ENCODE data around the gene PRRC2B.

The PRRC2B gene

DNA sequence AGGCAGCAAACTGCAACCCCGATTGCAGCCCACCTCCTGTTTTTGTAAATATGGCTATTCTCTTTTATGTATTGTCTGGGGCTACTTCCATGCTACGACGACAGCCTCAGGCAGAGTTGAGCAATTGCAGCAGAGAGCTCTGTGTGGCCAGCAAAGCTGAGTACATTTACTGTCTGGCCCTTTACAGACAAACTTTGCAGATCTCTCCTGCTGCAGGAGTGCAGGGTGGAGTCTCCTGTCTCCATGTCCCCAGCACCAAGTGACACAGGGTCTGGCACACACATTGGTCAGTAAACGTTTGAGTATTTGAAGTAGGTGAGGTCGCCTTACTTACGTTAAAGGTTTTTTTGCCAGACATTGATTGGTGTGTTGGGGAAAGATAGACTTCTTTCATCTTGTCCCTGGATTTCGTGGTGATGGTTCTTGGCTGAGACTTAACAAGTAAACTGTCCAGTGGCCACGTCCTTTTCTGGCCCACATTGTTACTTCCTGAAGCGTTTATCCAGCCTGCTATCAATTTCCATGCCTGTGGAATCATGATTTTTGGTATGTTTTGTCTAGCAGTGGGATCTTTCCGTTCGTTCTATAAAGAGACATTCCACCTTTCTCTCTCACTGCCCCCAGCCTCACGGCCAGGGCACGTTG is 27.2 kb downstream of the PRRC2B start:
- no peak overlapping the region for H4K12ac ChIP-seq (ENCODE audit: low read depth, low read length)
- no peaks in the 10 kb centered on the region for H3K79me1 ChIP-seq (ENCODE audit: low read length)
- H2BK120ac ChIP-seq (ENCODE audit: insufficient read depth, low read length, poor library complexity) = no peak overlapping the region
- no peak overlapping the region for H4K91ac ChIP-seq (ENCODE audit: low read depth, low read length)
- no peaks in the 10 kb centered on the region for H3K27me3 ChIP-seq (ENCODE audit: insufficient read depth, low read length)
- H4K8ac ChIP-seq (ENCODE audit: low read depth, low read length) = no peak overlapping the region
- peak overlapping the region; percentile 14 for H3K27ac ChIP-seq (ENCODE audit: low read depth, low read length)
- no peaks in the 10 kb centered on the region for H3K9me3 ChIP-seq (ENCODE audit: insufficient read depth, low read depth, low read length)
- H2BK5ac ChIP-seq (ENCODE audit: low read depth, low read length, poor library complexity) = no peak overlapping the region
- DNase-seq = peak; percentile 59 to 75
- H3K79me2 ChIP-seq (ENCODE audit: control insufficient read depth, insufficient read depth, low read length, poor library complexity) = peaks cover 61% of the 10 kb centered on the region
- H3K23ac ChIP-seq (ENCODE audit: low read length) = no peak overlapping the region
- peak overlapping the region; percentile 37 for H3K18ac ChIP-seq (ENCODE audit: low read length)
- WGBS (ENCODE audit: extremely low coverage, insufficient coverage, insufficient read length) = no CpG with 5 or more reads among the region's 13 CpGs
- H3K36me3 ChIP-seq (ENCODE audit: control insufficient read depth in 1 of 2, insufficient read depth in 2 of 2, low read length in 2 of 2) = peaks cover 14 to 18% of the 10 kb centered on the region in 2 experiments
- H3K9ac ChIP-seq (ENCODE audit: low read length) = no peak overlapping the region
- no peak overlapping the region for H3K4me3 ChIP-seq (ENCODE audit: low read depth, low read length)
- peak overlapping the region; percentile 98 for H3K4ac ChIP-seq (ENCODE audit: low read depth, low read length)
- no peak overlapping the region for H2AK5ac ChIP-seq (ENCODE audit: low read length)
- peak overlapping the region; percentile 25 for H3K4me2 ChIP-seq (ENCODE audit: low read length)
- H2BK12ac ChIP-seq (ENCODE audit: low read length) = no peak overlapping the region
- H2AFZ ChIP-seq (ENCODE audit: insufficient read depth, low read length, poor library complexity) = no peak overlapping the region
- H3K4me1 ChIP-seq (ENCODE audit: control insufficient read depth in 1 of 2, insufficient read depth in 2 of 2, low read length in 2 of 2) = peaks cover 49 to 53% of the 10 kb centered on the region in 2 experiments
- no peak overlapping the region for H3K14ac ChIP-seq (ENCODE audit: low read length)

DNA sequence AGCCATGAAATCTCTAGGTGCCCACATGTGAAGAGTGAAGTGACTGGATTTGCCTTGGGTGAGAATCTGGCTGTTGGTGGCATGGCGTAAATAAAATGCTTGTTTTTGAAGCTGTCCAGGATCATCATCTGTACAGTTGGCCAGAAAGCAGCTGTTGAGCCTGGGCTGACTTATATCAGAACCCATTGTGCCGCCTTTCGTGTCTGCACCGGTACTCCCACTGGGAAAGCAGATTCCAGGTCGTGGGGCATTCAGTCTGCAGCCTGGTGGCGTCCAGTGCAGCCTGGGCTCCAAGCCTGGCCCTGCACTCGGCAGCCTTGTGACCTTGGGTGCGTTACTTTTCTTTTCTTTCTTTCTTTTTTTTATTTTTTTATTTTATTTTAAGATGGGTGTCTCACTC is 27.8 kb downstream of the PRRC2B start:
- WGBS (ENCODE audit: extremely low coverage, insufficient coverage, insufficient read length) = no CpG with 5 or more reads among the region's 8 CpGs
- Histone ChIP-seq H3K27me3 (ENCODE audit: insufficient read depth, low read length) (no peaks in the 10 kb centered on the region), H3K9ac (ENCODE audit: low read length) (no peak overlapping the region), H2BK12ac (ENCODE audit: low read length) (no peak overlapping the region), H2AK5ac (ENCODE audit: low read length) (no peak overlapping the region), H4K12ac (ENCODE audit: low read depth, low read length) (no peak overlapping the region), H3K9me3 (ENCODE audit: insufficient read depth, low read depth, low read length) (no peaks in the 10 kb centered on the region), H2BK5ac (ENCODE audit: low read depth, low read length, poor library complexity) (no peak overlapping the region), H4K91ac (ENCODE audit: low read depth, low read length) (no peak overlapping the region), H3K4me2 (ENCODE audit: low read length) (no peak overlapping the region), H3K4me3 (ENCODE audit: low read depth, low read length) (no peak overlapping the region), H3K18ac (ENCODE audit: low read length) (peak overlapping the region; percentile 37), H3K27ac (ENCODE audit: low read depth, low read length) (peak overlapping the region; percentile 14), H3K36me3 (ENCODE audit: control insufficient read depth in 1 of 2, insufficient read depth in 2 of 2, low read length in 2 of 2) (peaks cover 14 to 21% of the 10 kb centered on the region in 2 experiments), H2BK120ac (ENCODE audit: insufficient read depth, low read length, poor library complexity) (no peak overlapping the region), H3K4ac (ENCODE audit: low read depth, low read length) (peak overlapping the region; percentile 98), H3K79me2 (ENCODE audit: control insufficient read depth, insufficient read depth, low read length, poor library complexity) (peaks cover 65% of the 10 kb centered on the region), H3K14ac (ENCODE audit: low read length) (no peak overlapping the region), H4K8ac (ENCODE audit: low read depth, low read length) (no peak overlapping the region), H3K23ac (ENCODE audit: low read length) (no peak overlapping the region), H3K4me1 (ENCODE audit: control insufficient read depth in 1 of 2, insufficient read depth in 2 of 2, low read length in 2 of 2) (peaks cover 49 to 53% of the 10 kb centered on the region in 2 experiments), H2AFZ (ENCODE audit: insufficient read depth, low read length, poor library complexity) (no peak overlapping the region), H3K79me1 (ENCODE audit: low read length) (no peaks in the 10 kb centered on the region)
- DNase-seq = no peak

DNA sequence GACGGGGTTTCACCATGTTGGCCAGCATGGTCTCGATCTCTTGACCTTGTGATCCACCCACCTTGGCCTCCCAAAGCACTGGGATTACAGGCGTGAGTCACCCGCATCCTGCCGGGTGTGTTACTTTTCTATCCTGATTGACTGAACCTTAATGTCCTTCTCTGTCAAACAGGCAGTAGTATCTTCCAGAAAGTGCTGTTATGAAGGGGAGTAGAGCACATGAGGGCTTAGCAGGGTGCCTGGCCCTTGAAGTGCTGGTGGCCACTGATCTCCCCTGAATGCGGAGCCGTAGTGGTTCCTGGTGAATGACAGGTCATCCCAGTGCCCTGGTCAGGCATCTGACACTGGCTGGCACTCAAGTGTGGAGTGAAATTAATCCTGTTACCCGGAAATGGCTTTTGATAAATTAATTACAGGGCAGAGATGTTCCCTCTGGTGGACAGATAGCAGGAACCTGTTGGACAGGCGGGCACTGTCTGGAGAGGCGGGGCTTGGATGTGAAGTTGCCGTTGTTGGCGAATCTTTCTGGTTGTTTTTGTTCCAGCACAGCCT is 28.4 kb downstream of the PRRC2B start:
- peaks cover 44 to 48% of the 10 kb centered on the region in 2 experiments for H3K4me1 ChIP-seq (ENCODE audit: control insufficient read depth in 1 of 2, insufficient read depth in 2 of 2, low read length in 2 of 2)
- no peak overlapping the region for H3K9ac ChIP-seq (ENCODE audit: low read length)
- no peak overlapping the region for H2AFZ ChIP-seq (ENCODE audit: insufficient read depth, low read length, poor library complexity)
- H3K4me3 ChIP-seq (ENCODE audit: low read depth, low read length) = no peak overlapping the region
- no peak overlapping the region for H2BK12ac ChIP-seq (ENCODE audit: low read length)
- H3K79me2 ChIP-seq (ENCODE audit: control insufficient read depth, insufficient read depth, low read length, poor library complexity) = peaks cover 67% of the 10 kb centered on the region
- peak overlapping the region; percentile 41 for H3K4ac ChIP-seq (ENCODE audit: low read depth, low read length)
- H2AK5ac ChIP-seq (ENCODE audit: low read length) = no peak overlapping the region
- no peak overlapping the region for H4K8ac ChIP-seq (ENCODE audit: low read depth, low read length)
- no peak overlapping the region for H4K12ac ChIP-seq (ENCODE audit: low read depth, low read length)
- H3K4me2 ChIP-seq (ENCODE audit: low read length) = no peak overlapping the region
- peak; percentile 47 to 55 for DNase-seq
- H2BK5ac ChIP-seq (ENCODE audit: low read depth, low read length, poor library complexity) = no peak overlapping the region
- H3K14ac ChIP-seq (ENCODE audit: low read length) = no peak overlapping the region
- no CpG with 5 or more reads among the region's 12 CpGs for WGBS (ENCODE audit: extremely low coverage, insufficient coverage, insufficient read length)
- H2BK120ac ChIP-seq (ENCODE audit: insufficient read depth, low read length, poor library complexity) = no peak overlapping the region
- no peaks in the 10 kb centered on the region for H3K9me3 ChIP-seq (ENCODE audit: insufficient read depth, low read depth, low read length)
- H4K91ac ChIP-seq (ENCODE audit: low read depth, low read length) = no peak overlapping the region
- no peaks in the 10 kb centered on the region for H3K79me1 ChIP-seq (ENCODE audit: low read length)
- no peak overlapping the region for H3K23ac ChIP-seq (ENCODE audit: low read length)
- peak overlapping the region; percentile 53 for H3K27ac ChIP-seq (ENCODE audit: low read depth, low read length)
- peaks cover 16 to 26% of the 10 kb centered on the region in 2 experiments for H3K36me3 ChIP-seq (ENCODE audit: control insufficient read depth in 1 of 2, insufficient read depth in 2 of 2, low read length in 2 of 2)
- H3K18ac ChIP-seq (ENCODE audit: low read length) = no peak overlapping the region
- H3K27me3 ChIP-seq (ENCODE audit: insufficient read depth, low read length) = no peaks in the 10 kb centered on the region

DNA sequence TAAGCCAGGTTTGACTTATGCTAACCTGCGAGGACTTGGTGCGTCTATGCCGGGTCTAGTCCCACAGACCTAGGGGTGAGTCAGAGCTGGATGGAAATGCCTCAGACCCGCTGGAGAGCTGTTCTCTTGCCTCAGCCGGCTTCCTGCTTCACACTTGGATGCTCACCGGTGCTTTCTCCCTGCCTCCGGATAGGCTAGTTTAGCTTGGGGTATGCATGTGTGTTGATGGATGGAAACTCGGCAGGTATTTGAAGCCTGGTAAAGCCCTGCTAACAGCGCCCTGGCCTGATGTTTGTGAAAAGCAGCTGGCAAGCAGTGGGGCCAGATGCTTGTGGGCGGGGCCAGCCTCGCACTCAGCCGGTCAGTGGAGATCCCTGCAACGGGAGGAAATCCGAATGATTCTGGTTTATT is 29.3 kb downstream of the PRRC2B start:
- no peak overlapping the region for H3K18ac ChIP-seq (ENCODE audit: low read length)
- H3K4me2 ChIP-seq (ENCODE audit: low read length) = peak overlapping the region; percentile 29
- no peaks in the 10 kb centered on the region for H3K79me1 ChIP-seq (ENCODE audit: low read length)
- H3K4me3 ChIP-seq (ENCODE audit: low read depth, low read length) = no peak overlapping the region
- peaks cover 35 to 40% of the 10 kb centered on the region in 2 experiments for H3K4me1 ChIP-seq (ENCODE audit: control insufficient read depth in 1 of 2, insufficient read depth in 2 of 2, low read length in 2 of 2)
- peak overlapping the region; percentile 76 for H3K4ac ChIP-seq (ENCODE audit: low read depth, low read length)
- H2AK5ac ChIP-seq (ENCODE audit: low read length) = no peak overlapping the region
- peaks cover 61% of the 10 kb centered on the region for H3K79me2 ChIP-seq (ENCODE audit: control insufficient read depth, insufficient read depth, low read length, poor library complexity)
- no peak overlapping the region for H3K9ac ChIP-seq (ENCODE audit: low read length)
- no peak overlapping the region for H2BK120ac ChIP-seq (ENCODE audit: insufficient read depth, low read length, poor library complexity)
- DNase-seq = peak; percentile 81 to 82
- WGBS (ENCODE audit: extremely low coverage, insufficient coverage, insufficient read length) = no CpG with 5 or more reads among the region's 14 CpGs
- H3K14ac ChIP-seq (ENCODE audit: low read length) = no peak overlapping the region
- no peak overlapping the region for H4K91ac ChIP-seq (ENCODE audit: low read depth, low read length)
- peak overlapping the region; percentile 43 for H3K27ac ChIP-seq (ENCODE audit: low read depth, low read length)
- H2BK12ac ChIP-seq (ENCODE audit: low read length) = no peak overlapping the region
- H4K8ac ChIP-seq (ENCODE audit: low read depth, low read length) = no peak overlapping the region
- no peaks in the 10 kb centered on the region for H3K27me3 ChIP-seq (ENCODE audit: insufficient read depth, low read length)
- peaks cover 10 to 22% of the 10 kb centered on the region in 2 experiments for H3K36me3 ChIP-seq (ENCODE audit: control insufficient read depth in 1 of 2, insufficient read depth in 2 of 2, low read length in 2 of 2)
- no peak overlapping the region for H4K12ac ChIP-seq (ENCODE audit: low read depth, low read length)
- no peak overlapping the region for H3K23ac ChIP-seq (ENCODE audit: low read length)
- no peaks in the 10 kb centered on the region for H3K9me3 ChIP-seq (ENCODE audit: insufficient read depth, low read depth, low read length)
- H2BK5ac ChIP-seq (ENCODE audit: low read depth, low read length, poor library complexity) = no peak overlapping the region
- no peak overlapping the region for H2AFZ ChIP-seq (ENCODE audit: insufficient read depth, low read length, poor library complexity)
